Suppressor macrophage treated with lipopolysaccharide for 1 hour (primary cell): ENCODE results near the gene GAST.

Experiments
- DNase-seq, 3 donors: peaks; one replicate each; pipeline ENCODE4 v3.0.0-alpha.2; 2020 to 2022

GAST gene

GRCh38 chr17:41717408-41718286 lies 5.5 kb downstream of the GAST start:
- DNase-seq = peak; percentile 60 to 67 (median 65)

- DNase-seq = no peak
Measured at GRCh38 chr17:41718287-41718645, 6.1 kb downstream of the GAST start.

GRCh38 chr17:41722231-41722630 lies 10.1 kb downstream of the GAST start:
- no peak for DNase-seq

GRCh38 chr17:41723801-41724475 lies 11.8 kb downstream of the GAST start:
- DNase-seq = no peak

GRCh38 chr17:41724476-41725050 lies 12.4 kb downstream of the GAST start:
- DNase-seq = no peak

GRCh38 chr17:41725134-41725533 lies 13.0 kb downstream of the GAST start:
- no peak for DNase-seq

- DNase-seq = no peak
Measured at GRCh38 chr17:41728056-41728455, 15.9 kb downstream of the GAST start.

- no peak for DNase-seq
Measured at GRCh38 chr17:41730479-41730878, 18.3 kb downstream of the GAST start.

- DNase-seq = no peak
Measured at GRCh38 chr17:41731836-41732235, 19.7 kb downstream of the GAST start.

- DNase-seq = peak in 2 of 3 donors; percentile 15 to 37
Measured at GRCh38 chr17:41733348-41734138, 21.4 kb downstream of the GAST start.

- DNase-seq = peak; percentile 19 to 43 (median 24)
Measured at GRCh38 chr17:41734139-41734948, 22.2 kb downstream of the GAST start, which contains the start of gene HAP1. TSS of gene HAP1 (minus strand) at chr17:41734643. CDS start at chr17:41734634, 9 bp downstream.

- no peak for DNase-seq
Measured at GRCh38 chr17:41734949-41735313, 22.8 kb downstream of the GAST start.

- no peak for DNase-seq
Measured at GRCh38 chr17:41735744-41736143, 23.6 kb downstream of the GAST start.

GRCh38 chr17:41736983-41737679 lies 25.0 kb downstream of the GAST start:
- no peak for DNase-seq

GRCh38 chr17:41737680-41738023 lies 25.5 kb downstream of the GAST start:
- no peak for DNase-seq

- DNase-seq = peak; percentile 78 to 86 (median 85)
Measured at GRCh38 chr17:41738077-41738800, 26.1 kb downstream of the GAST start.

- no peak for DNase-seq
Measured at GRCh38 chr17:41738801-41739112, 26.6 kb downstream of the GAST start.

GRCh38 chr17:41739661-41740352 lies 27.7 kb downstream of the GAST start:
- no peak for DNase-seq

GRCh38 chr17:41740506-41740905 lies 28.4 kb downstream of the GAST start:
- no peak for DNase-seq

GRCh38 chr17:41741709-41742108 lies 29.6 kb downstream of the GAST start:
- DNase-seq = no peak
